Measurements from ENCODE around the gene FHAD1.

FHAD1 gene

GRCh38 chr1:15331180-15331579 lies 84.2 kb downstream of the FHAD1 start:
- no peak for DNase-seq

- no peak for DNase-seq
Observed at GRCh38 chr1:15331734-15332133, 84.7 kb downstream of the FHAD1 start.

- no peak for DNase-seq
Observed at GRCh38 chr1:15332525-15332924, 85.5 kb downstream of the FHAD1 start.

GRCh38 chr1:15332952-15333715 lies 86.1 kb downstream of the FHAD1 start:
- DNase-seq: no peak

- DNase-seq: no peak
Observed at GRCh38 chr1:15334995-15335394, 88.0 kb downstream of the FHAD1 start.

GRCh38 chr1:15336866-15337265 lies 89.8 kb downstream of the FHAD1 start:
- no peak for DNase-seq

- no peak for DNase-seq
Observed at GRCh38 chr1:15337656-15338402, 90.8 kb downstream of the FHAD1 start.

- DNase-seq: no peak
Observed at GRCh38 chr1:15339570-15339969, 92.5 kb downstream of the FHAD1 start.

GRCh38 chr1:15341228-15341627 lies 94.2 kb downstream of the FHAD1 start:
- no peak for DNase-seq

GRCh38 chr1:15341634-15342407 lies 94.8 kb downstream of the FHAD1 start:
- DNase-seq: no peak

GRCh38 chr1:15342408-15342967 lies 95.5 kb downstream of the FHAD1 start:
- no peak for DNase-seq

GRCh38 chr1:15343099-15343498 lies 96.1 kb downstream of the FHAD1 start:
- no peak for DNase-seq

GRCh38 chr1:15343729-15344128 lies 96.7 kb downstream of the FHAD1 start:
- no peak for DNase-seq

- no peak for DNase-seq
Observed at GRCh38 chr1:15344380-15344779, 97.4 kb downstream of the FHAD1 start.

GRCh38 chr1:15344800-15345704 lies 98.0 kb downstream of the FHAD1 start:
- DNase-seq: peak; percentile 16

- peak; percentile 41 for DNase-seq
Observed at GRCh38 chr1:15345705-15346345, 98.8 kb downstream of the FHAD1 start.

- no peak for DNase-seq
Observed at GRCh38 chr1:15346346-15347030, 99.5 kb downstream of the FHAD1 start.

GRCh38 chr1:15347182-15347581 lies 100.2 kb downstream of the FHAD1 start:
- DNase-seq: no peak

GRCh38 chr1:15348648-15349047 lies 101.6 kb downstream of the FHAD1 start:
- DNase-seq: no peak

GRCh38 chr1:15349133-15349532 lies 102.1 kb downstream of the FHAD1 start:
- no peak for DNase-seq

GRCh38 chr1:15350151-15350550 lies 103.1 kb downstream of the FHAD1 start:
- DNase-seq: no peak
